GM23338 (cell line): ENCODE results near the gene KDR. TPM values are rescaled to one million over a fixed set of nuclear protein-coding genes. Genes with fewer than 3 reads are reported as not detected.

Source experiments
- CTCF ChIP-seq, 2 experiments: fragments of 200-600 bp in 1 of 2; sonication (generic) in 1 of 2; conservative IDR thresholded peaks; 2 replicates each; pipeline versions ENCODE4 v1.5.1 to v1.6.1; 2016 to 2017; ENCODE audit warnings: antibody characterized with exemption in 2 of 2, low read depth in 2 of 2, mild to moderate bottlenecking in 2 of 2, moderate library complexity in 1 of 2
- ETS1 ChIP-seq: IDR thresholded peaks from 2 replicates; pipeline ENCODE4 v1.6.1; 2016; ENCODE audit warnings: antibody characterized with exemption
- NANOG ChIP-seq: IDR thresholded peaks from 2 replicates; pipeline ENCODE4 v1.6.1; 2016; ENCODE audit warnings: antibody characterized with exemption, borderline replicate concordance
- ZNF331 ChIP-seq: fragments of 250-450 bp; sonication (Bioruptor Pico); IDR thresholded peaks from 2 replicates; pipeline ENCODE4 v1.5.0; 2020; ENCODE audit warnings: low read depth, mild to moderate bottlenecking, moderate library complexity
- ZNF462 ChIP-seq: fragments of 250-450 bp; sonication (Bioruptor Pico); IDR thresholded peaks from 2 replicates; pipeline ENCODE4 v1.5.0; 2020; ENCODE audit warnings: mild to moderate bottlenecking, moderate library complexity
- polyA plus RNA-seq: library from polyadenylated mRNA; unstranded; fragments of >200 nt; fragmentation: Nextera tagmentation; extraction: Ambion mirVana; gene quantifications from 2 replicates; pipeline ENCODE4 v1.2.1, GENCODE V29; 2016
- small RNA-seq: library from RNA; depleted of rRNA; stranded (forward); fragments of <200 nt; gene quantifications from one replicate; pipeline ENCODE3, GENCODE V24; 2014; ENCODE audit warnings: low replicate concordance
- total RNA-seq: library from RNA; depleted of rRNA; stranded (reverse); fragments of >200 nt; shearing (Covaris generic); gene quantifications from 2 replicates; pipeline ENCODE4 v1.2.3, GENCODE V29; 2014; rRNA removed

The KDR gene
- total and polyA plus RNA-seq, 2 experiments from 2014 or later: 27.9 to 109 TPM

- TF ChIP-seq ZNF462 (CRISPR knock-in tag) (no peak), ETS1 (no peak), NANOG (no peak), CTCF (conservative IDR thresholded peaks at IDR 0.05; ENCODE audit: low read depth in 2 of 2) (no peak), ZNF331 (no peak)
Measured at GRCh38 chr4:55029321-55029720, 96.1 kb downstream of the KDR start (continued).

Small RNAs within 50 kb of the gene (small RNA-seq; reads per million reads assigned to genes)
- gene RN7SL424P (0.15 reads per million), gene RNU6-410P (not detected)

Other genes with a start within 250 kb of the KDR start
- gene SRD5A3, start 220.6 kb upstream of the KDR start, total RNA-seq: 23.0 and 34.4 TPM in 2 replicates
- gene SRD5A3, start 220.6 kb upstream of the KDR start, polyA plus RNA-seq: 48.7 and 49.9 TPM in 2 replicates